NOMO-1 treated with dmso at 0.1 percent for 144 hours (cell line): ENCODE measurements around the gene CREB3.

Experiments used
- DNase-seq: peaks from one replicate; lab custom pipeline; 2025; ENCODE audit not compliant: unreplicated experiment; lab: John Stamatoyannopoulos, UW

The CREB3 gene

GRCh38 chr9:35748242-35748857, 15.9 kb downstream of the CREB3 start:
- no peak for DNase-seq

GRCh38 chr9:35748858-35749514, 16.5 kb downstream of the CREB3 start, which contains the start of the genes GBA2 and RGP1:
GBA2 (minus strand) TSS chr9:35749228; CDS start chr9:35748704, 524 bp downstream.
RGP1 (plus strand) TSS chr9:35749287; CDS start chr9:35749756, 469 bp downstream.
- DNase-seq, result peak; percentile 81

GRCh38 chr9:35749515-35750255, 17.2 kb downstream of the CREB3 start:
- DNase-seq, result no peak

GRCh38 chr9:35750256-35750531, 17.7 kb downstream of the CREB3 start:
- DNase-seq, result no peak

- DNase-seq, result no peak
Observed at GRCh38 chr9:35753466-35753865, 21.0 kb downstream of the CREB3 start.

GRCh38 chr9:35754264-35754663, 21.8 kb downstream of the CREB3 start, which contains the start of gene MSMP:
MSMP (minus strand) TSS chr9:35754276; CDS start chr9:35754129, 147 bp downstream.
- no peak for DNase-seq

- no peak for DNase-seq
Observed at GRCh38 chr9:35755071-35755470, 22.6 kb downstream of the CREB3 start.

GRCh38 chr9:35756275-35757225, 24.1 kb downstream of the CREB3 start:
- DNase-seq, result peak; percentile 73

- DNase-seq, result peak; percentile 63
Observed at GRCh38 chr9:35757226-35757891, 24.9 kb downstream of the CREB3 start.

- no peak for DNase-seq
Observed at GRCh38 chr9:35757892-35758275, 25.4 kb downstream of the CREB3 start.

GRCh38 chr9:35758475-35759050, 26.1 kb downstream of the CREB3 start:
- peak; percentile 36 for DNase-seq

GRCh38 chr9:35759795-35760194, 27.3 kb downstream of the CREB3 start:
- DNase-seq, result no peak

GRCh38 chr9:35760651-35761050, 28.2 kb downstream of the CREB3 start:
- DNase-seq, result no peak

GRCh38 chr9:35763181-35763580, 30.7 kb downstream of the CREB3 start:
- DNase-seq, result no peak

GRCh38 chr9:35763803-35764202, 31.3 kb downstream of the CREB3 start:
- no peak for DNase-seq

GRCh38 chr9:35766997-35767396, 34.5 kb downstream of the CREB3 start:
- no peak for DNase-seq

GRCh38 chr9:35767458-35767857, 35.0 kb downstream of the CREB3 start:
- no peak for DNase-seq

- DNase-seq, result no peak
Observed at GRCh38 chr9:35769763-35770162, 37.3 kb downstream of the CREB3 start.

GRCh38 chr9:35771075-35771433, 38.6 kb downstream of the CREB3 start:
- no peak for DNase-seq

- no peak for DNase-seq
Observed at GRCh38 chr9:35771534-35771933, 39.1 kb downstream of the CREB3 start.
